A673 (cell line): ENCODE data around the gene ALG6.

Source experiments
- CTCF ChIP-seq: fragments of 300-800, 200-600 bp; sonication (generic); conservative IDR thresholded peaks from 2 replicates; pipeline ENCODE4 v1.5.1; 2017; ENCODE audit warnings: low read depth, mild to moderate bottlenecking, antibody characterized with exemption, low read length, moderate library complexity, mixed read lengths
- EZH2 ChIP-seq: fragments of 200-600 bp; sonication (generic); IDR thresholded peaks from 2 replicates; pipeline ENCODE4 v1.6.1; 2017; ENCODE audit warnings: borderline replicate concordance, low read depth, mild to moderate bottlenecking, mixed read lengths, antibody characterized with exemption, low read length; ENCODE audit not compliant: poor library complexity, severe bottlenecking

GRCh38 chr1:63448731-63449246, 81.4 kb downstream of the ALG6 start:
- no peak for TF ChIP-seq CTCF
- no peak for TF ChIP-seq EZH2
